Dermis blood vessel endothelial cell (primary cell): Measurements from ENCODE around the gene ATP5PB. TPM values are rescaled to one million over a fixed set of nuclear protein-coding genes. Genes with fewer than 3 reads are reported as not detected.
A peak's percentile ranks its signal among the peaks of the same experiment; 100 is the strongest.

ENCODE experiments used
- DNase-seq: peaks from one replicate; pipeline ENCODE4 v3.0.0; 2010
- total RNA-seq: library from RNA; depleted of rRNA; stranded (reverse); fragments of >200 nt; gene quantifications from 2 replicates; pipeline ENCODE4 v1.2.3, GENCODE V29; 2014

The ATP5PB gene, protein sequence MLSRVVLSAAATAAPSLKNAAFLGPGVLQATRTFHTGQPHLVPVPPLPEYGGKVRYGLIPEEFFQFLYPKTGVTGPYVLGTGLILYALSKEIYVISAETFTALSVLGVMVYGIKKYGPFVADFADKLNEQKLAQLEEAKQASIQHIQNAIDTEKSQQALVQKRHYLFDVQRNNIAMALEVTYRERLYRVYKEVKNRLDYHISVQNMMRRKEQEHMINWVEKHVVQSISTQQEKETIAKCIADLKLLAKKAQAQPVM
- total RNA-seq, result 325 and 449 TPM in 2 replicates

DNA sequence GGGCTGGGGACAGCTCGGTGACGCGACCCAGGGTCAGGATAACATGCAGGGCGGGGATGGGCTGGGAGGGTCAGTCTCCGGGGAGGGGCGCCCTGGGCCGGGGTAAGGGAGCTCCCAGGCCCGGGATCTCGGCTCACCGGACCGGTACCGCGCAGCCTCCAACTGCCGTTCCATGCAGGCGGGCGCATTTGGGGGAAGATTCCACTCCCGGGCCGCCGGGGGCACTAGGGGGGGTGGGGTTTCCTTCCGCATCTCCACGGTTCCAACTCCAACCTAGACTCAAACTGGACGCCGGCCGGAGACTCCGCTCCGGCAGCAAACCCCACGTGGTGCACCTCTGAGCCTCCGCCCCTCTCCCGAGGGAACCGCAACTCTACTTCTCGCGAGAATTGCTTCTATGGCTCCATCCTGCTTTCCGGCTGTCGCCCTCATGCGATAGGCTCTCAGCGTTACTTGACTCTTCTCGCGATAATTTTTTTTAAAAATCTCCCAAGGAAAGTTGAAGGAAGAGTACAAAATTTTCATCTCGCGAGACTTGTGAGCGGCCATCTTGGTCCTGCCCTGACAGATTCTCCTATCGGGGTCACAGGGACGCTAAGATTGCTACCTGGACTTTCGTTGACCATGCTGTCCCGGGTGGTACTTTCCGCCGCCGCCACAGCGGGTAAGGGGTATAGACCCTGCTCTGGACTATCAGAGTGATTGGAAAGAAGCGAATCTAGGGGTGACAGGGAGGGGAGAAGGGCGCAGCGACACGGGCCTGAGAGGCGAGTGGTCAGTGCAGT, at the start of gene ATP5PB, which contains the start of gene WDR77:
Gene ATP5PB (plus strand): TSS at position 547 of the 785 bp plus-strand sequence. CDS start 78 bp downstream, at position 625.
Gene WDR77 (minus strand): TSS at position 339 of the 785 bp plus-strand sequence. CDS start 87 bp downstream, at position 252.
- peak; percentile 99 for DNase-seq

DNA sequence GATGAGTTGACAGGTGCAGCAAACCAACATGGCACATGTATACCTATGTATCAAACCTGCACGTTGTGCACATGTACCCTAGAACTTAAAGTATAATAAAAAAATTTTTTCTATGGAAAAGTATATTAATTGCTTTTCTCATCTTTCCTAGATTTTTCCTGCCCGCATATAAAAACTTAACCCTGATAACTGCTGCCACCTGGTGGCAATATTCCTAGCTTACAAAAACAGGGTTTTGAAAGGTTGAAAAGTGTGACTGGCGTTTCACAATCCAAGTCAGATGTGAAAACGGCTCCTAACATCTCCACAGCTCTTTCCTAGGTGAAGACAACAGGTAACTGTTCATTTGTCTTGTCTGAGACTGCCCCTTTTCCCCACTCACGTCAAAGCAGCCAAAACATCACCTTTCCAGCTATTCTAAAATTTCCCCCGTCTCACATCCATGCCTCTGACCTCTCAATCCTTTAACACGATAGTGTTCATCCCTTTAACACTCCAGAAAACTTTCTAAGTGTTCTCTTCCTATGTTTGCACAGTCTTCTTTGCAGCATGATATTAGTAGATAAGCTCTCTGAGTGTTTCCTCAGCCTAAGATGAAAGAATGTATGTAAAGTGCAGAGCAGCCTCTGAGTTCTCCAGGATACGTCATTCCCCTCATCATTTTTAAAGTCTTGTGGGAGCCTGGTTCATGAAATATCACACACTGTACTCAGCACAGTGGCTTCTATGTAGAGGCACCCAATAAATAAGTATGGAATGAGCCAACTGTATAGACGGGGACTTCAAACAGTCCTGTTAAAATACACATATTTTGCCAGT, 49.3 kb upstream of the ATP5PB start:
- DNase-seq, result peak; percentile 76

DNA sequence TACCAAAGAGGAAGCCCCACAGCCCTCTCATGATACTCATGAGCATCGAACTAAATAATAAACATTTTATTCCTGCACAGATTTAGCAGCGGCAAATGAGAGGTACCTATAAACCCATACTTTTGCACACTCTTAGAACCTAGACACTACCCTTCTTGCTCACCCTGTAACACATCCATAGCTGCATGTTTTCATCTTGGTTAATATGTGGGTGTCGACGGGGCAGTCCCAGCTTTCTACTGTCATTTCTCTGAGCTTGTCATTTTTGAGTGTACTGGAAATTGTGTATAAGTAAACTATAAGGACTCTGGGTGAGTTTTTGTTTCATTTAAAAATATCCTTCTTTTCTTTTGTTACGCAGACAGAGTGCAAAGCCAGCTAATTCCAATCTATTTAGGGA, 47.2 kb upstream of the ATP5PB start:
- no peak for DNase-seq

DNA sequence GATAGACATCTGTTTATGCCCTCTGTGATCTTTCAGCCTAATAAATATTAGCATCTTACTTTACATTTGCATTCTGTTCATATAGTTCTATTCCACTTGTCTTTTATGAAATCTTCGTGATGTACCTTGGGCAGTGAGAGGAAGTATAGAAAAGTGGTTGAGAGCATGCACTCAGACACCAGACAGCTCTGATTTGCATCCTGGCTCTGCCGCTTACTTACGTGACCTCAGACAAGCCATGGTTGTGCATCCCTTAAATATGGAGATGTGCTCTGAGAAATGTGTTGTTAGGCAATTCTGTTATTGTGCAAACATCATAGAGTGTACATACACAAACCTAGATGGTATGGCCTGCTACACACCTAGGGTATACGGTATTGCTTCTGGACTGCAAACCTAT, 44.7 kb upstream of the ATP5PB start:
- no peak for DNase-seq

DNA sequence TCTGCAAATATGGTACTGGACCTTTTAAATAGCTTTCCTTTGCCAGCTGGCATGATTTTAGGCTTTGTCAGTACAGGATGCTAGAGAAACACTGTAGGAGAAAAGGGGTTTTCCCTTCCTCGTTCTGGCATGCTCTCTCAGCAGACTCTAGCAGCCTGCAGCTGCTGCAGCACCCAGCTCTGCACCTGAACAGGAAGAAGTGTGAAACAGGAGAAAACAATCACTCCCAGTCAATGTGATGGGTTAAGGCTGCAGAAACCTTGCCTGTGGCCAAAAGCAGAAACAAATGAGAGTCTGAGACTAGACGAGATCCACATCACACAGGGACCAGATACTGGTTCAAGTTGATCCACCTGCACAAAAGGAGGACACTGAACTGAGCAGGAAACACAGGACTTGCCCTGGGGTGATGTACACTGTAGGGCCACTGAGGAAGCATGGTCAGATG, 42.9 kb upstream of the ATP5PB start:
- DNase-seq, result peak; percentile 91

DNA sequence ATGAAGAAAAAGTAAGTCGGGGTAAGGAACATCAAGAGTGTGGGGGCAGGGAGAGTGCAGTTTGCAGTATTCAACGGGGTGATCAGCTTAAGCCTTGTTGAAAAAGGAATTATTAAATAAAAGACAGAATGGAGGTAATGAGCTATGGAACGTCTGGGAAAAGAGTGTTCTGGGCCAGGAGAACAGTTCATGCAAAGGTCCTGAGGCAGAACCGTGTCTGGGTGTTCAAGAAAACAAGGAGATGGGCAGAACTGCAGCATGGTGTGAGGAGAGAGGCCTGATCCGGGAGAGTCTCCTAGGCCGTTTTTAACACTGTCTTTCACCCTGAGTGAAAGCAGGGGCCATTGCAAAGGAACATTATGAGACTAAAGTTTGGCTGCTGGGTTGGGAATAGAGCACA, 42.0 kb upstream of the ATP5PB start:
- no peak for DNase-seq

DNA sequence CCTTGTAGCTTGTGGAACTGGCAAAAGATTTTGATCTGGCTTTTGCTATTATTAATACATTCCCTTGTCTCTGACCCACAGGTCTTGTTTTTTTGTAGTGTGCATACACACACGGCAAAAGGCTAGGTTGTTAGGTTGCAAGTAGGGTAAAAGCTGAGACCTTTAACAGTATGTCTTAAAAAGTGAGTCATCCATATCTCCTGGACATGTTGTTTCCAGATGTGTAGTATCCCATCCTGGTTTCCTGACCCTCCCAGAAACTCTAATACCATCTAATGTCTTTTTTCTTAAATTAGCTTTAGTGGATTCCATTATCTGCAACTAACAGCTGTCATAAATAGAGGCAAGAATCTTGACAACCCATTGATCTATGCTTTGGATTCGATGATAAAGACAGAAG, 36.4 kb upstream of the ATP5PB start:
- DNase-seq, result no peak

DNA sequence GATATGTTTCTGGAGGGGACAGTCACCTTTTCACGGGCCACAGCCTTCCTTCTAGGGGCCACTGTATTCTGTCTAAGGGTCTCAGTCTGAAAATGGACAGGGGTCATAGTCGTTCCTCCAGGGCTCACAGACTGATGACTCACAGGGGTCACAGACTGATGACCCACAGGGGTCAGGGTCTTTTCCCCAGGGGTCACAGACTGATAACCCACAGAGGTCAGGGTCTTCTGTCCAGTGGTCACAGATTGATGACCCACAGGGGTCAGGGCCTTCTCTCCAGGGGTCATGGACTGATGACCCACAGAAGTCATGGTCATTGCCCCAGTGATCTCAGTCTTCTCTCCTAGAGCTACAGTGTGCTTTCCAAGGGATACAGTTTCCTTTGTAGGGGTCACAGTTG, 34.5 kb upstream of the ATP5PB start:
- no peak for DNase-seq

DNA sequence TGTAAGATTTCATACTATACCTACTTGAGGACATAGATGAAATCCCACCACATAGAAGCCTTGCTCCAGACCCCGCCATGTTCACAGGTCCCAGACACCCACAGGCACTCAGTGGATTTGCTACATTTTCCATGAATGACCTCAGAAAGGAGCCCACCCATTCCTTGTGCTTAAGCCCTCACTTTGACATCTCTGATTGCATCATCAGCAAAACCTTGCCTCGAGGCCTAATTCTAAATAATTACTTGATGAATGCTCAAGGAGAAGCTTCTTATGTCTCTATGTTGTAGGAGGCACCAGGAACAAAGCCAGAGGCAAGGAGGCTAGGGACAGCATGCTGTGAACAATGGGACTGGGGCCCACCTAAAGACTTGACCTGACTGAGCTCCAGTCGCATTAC, 33.8 kb upstream of the ATP5PB start:
- DNase-seq, result no peak

DNA sequence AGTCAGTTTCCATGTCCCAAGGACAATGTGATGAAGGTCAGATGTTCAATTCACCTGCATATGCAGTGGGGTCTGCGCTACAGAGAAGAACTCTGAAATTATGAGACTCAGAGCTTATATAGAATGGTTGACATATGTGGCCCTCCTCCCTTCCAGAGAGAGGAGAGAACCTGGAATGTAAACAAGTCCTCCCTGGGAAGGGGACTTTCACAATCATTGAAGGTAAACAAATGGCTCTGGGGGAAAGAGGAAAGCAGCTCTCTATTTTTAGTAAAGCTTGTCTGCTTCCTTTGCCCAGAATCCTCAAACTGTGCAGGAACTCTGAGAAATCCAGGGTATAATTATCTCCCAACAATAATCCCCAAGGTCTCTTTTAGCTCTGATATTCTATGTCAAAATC, 31.5 kb upstream of the ATP5PB start:
- DNase-seq, result no peak

DNA sequence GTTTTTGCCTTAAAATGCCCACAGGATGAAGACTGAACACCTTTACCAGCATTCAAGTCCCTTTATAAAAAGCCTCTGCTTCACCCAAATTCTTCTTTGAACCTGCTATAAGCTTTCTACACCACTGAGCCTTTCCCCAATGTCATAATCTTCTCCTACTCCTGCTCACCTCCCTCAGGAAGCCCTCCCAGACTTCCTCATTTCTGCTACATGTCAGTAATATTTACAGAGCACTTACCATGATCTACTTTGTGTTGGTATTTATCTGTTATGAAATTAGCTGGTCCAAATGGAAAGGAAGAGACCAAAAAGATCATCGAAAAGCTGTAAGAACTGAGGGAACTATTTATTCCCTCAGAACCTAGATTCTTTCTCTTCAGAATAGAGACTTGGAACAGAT, 30.2 kb upstream of the ATP5PB start:
- DNase-seq, result no peak

DNA sequence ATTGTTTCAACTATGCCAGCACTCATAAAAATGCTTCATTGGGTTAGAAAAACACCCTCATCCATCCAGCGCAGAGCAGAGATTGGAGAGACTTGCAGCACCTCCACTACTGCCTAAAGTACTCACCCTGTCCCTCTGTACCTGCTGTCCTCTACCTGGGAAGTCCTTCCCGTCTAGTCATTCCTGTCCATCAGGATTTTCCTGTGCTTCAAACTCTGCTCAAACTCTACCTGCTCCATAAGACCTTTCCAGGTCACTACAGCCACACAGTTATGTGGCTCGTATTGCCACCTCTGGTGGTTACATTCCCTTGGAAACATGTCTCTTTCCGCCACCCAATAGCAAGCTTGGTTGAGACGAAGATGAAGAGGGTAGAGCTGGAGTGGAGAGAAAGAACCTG, 28.9 kb upstream of the ATP5PB start:
- no peak for DNase-seq

DNA sequence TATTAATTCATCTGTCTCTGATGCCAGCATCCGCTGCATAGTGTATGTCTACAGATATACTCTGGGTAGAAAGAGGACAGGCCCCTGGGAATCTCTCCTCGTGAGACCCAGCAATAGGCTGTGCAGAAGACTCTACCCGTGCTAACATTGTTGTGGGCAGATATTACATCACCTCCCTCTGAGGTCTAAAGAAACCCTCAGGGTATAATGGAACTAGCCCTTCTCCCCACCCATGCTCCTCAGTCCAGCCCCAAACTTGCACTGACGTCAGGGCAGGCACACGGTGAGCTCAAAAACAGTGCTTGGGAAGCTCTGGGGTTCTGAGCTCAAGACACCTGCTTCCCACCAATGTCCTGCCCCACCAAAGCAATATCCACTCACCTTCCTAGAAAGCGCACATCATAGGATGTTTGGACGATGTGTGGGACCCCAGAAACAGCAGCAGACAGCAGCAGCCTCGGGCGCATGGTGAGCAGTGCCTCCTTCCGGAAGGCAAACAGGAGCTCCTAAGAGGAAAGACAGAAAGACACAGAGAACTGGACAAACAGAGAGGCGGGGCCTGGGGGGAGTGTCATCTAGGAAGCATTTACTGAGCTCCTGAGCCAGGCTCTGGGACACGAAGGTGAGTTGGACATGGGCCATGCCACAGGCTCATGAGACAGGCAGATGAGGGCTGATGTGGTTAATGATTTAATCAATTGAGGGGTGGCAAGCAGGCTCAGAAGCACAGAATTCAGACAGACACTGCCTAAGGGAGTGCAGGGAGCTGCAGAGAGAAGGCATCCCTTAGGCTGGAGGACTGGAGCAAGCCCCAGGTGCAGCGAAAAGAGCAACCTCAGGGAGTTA, 26.5 kb upstream of the ATP5PB start:
- DNase-seq, result no peak

DNA sequence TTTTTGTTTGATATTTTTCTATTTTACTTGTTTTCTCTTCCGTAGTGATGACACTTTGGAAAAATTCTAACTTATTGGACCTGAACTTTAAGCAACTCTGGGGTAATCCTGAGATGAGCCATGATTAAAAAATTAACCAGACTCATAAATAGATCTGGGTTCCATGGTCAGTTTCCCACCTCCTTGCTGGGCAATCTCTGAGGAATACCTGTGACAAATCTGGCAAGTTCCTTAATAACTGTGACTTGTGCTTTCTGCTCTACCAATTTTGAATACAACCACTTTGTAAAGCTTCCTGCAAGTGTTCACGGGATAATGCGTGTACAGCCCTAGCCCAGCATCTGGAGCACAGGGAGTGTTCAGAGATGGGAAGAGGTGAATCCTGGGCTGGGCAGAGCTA, 25.0 kb upstream of the ATP5PB start:
- DNase-seq, result no peak

DNA sequence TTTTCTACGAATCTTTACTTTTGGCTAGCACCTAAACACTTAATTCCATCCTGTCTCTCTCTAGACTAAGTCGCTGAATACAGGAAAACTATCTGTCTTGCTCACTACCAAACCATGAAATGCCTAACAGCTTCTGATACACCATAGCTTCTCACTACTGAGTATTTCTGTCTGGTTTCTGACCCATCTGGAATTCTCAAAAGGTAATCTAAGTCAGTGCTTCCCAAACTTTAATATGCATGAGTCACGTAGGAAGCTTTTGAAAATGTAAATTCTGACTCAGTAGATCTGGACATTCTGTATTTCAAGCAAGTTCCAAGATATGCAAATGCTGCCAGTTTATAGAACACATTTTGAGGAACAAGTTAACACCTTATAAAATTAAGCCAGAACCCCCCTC, 12.5 kb upstream of the ATP5PB start:
- DNase-seq, result no peak

DNA sequence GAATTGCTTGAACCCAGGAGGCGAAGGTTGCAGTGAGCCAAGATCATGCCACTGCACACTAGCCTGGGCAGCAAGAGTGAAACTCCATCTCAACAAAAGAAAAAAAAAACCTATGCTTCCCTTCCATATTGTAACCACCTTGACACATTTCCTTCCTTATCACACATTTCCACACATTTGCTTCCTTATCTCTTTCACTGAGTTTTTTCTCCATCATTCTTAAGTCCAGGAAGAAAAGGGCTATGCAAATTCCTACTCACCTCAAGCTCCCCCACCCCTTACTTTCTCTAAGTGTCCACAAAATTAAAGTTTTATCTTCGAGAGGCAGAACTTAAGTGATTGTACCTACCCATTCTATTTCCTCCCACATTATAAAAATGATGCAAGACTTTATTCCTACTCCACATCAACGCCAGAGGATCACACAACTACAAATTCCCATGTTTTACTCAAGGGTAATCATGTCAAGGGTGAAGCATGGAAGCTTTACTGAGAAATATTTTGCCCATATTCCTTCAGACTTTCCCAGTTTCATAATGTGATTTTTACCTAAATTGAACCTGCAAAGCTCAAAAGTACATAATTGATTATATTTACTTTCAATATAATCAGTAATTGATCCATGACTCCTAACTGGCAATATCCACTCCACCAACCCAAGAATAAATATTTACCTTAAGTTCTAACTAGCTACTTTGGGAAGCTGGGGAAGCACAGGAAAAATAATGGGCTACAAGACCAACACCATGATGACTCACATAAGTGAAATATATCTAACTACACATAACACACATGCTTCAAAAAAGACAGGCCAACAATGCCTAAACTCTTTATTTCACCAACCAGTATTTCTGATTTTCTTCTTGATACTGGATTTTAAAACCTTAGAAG, 9.6 kb upstream of the ATP5PB start:
- no peak for DNase-seq

DNA sequence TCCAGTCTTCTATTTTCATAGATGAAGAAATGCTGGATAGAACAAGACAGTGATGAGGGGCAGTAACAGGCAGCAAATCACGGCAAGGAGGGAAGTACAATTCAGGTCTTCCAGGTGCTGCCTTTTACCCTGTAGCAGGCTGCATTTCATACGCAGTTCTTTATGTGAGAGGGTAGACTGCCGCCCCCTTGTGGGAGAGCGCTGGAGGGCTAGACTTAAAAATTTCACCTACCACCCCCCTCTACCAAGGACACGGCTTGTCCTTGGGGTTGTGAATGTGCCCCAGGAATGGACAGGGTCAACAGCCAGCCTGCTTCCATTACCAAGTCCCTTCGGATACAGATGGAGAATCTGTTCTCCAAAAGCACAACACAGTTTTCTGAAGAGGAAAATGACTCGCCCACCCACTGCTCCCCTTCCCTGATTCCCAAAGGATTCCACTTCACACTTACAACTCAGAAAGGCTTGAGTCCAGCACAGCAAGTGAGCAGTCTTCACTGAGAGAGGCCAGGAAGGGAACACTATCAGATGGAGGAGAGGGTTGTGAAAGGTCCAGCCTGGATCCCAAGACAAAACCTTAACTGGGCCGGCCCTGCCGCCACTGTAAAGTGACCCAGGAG, 7.6 kb upstream of the ATP5PB start:
- peak; percentile 67 for DNase-seq

DNA sequence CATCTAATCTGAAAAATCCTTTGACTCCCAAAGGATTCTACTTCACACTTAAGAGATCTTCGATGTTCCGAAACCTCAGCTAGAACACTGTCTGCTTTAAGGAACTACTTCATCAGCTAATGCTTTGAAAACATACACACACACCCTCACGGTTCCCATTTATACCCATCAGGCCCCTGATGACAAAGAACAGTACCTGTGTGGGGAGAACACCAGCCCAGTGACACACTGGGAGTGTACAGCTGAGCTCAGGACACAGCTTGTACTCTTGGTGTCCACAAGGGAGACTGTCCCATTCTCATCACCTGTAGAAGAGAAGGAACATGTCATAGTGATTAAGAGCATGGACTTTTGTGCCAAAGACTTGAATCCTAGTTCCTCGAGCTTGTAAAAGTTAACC, 6.8 kb upstream of the ATP5PB start:
- DNase-seq, result no peak

DNA sequence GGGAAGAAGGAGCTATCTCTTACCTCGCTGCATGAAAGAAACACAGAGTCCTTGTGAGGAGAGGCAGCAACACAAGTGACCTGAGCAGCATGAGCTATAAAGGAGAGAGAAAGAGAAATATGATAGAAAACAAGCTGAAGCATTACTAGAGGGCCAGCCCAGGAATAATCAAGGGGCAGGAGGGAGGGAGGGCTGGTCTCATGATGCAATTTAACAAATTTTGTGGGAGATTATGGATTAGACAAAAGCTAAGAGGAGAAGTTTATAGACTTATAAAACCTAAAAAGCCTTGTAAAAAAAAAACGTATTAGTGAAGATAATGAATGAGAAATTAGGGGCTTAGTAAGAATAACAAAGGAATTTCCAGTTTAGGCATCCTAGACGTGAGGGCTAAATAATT, 5.2 kb upstream of the ATP5PB start:
- no peak for DNase-seq

DNA sequence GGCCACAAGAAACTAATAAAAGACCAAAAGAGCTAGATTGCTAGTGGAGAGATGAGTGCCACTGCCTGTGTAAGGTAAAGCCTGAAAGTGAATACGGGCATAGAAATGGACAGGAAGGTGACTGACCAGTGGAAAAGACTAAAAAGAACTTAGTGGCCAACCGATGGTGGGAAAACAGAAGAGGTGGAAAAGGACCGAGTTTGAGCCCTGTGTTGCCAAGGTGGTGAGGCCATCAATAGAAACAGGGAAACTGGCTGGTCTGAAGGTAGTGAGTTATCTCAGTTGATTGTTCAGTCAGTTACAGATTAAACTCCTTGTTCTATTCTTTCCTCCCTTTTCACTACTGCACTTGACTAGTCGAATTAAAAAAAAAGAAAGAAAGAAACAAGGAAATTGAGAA, 2.7 kb upstream of the ATP5PB start:
- no peak for DNase-seq
